Measurements from ENCODE around the gene NDUFA3. TPM values are rescaled to one million over a fixed set of nuclear protein-coding genes. Genes with fewer than 3 reads are reported as not detected.
A peak's percentile ranks its signal among the peaks of the same experiment; 100 is the strongest.

The NDUFA3 gene
- total and polyA plus RNA-seq, 7 donors, result 18.8 to 207 (median 32.4) TPM

- intact Hi-C loops (cut with DNase I), result no loop called here
- H3K36me3 ChIP-seq, result peaks cover 45 to 82% (median 51%) of the 10 kb centered on the region in 4 donors
Observed at GRCh38 chr19:54129617-54129996, 27.0 kb downstream of the NDUFA3 start.

DNA sequence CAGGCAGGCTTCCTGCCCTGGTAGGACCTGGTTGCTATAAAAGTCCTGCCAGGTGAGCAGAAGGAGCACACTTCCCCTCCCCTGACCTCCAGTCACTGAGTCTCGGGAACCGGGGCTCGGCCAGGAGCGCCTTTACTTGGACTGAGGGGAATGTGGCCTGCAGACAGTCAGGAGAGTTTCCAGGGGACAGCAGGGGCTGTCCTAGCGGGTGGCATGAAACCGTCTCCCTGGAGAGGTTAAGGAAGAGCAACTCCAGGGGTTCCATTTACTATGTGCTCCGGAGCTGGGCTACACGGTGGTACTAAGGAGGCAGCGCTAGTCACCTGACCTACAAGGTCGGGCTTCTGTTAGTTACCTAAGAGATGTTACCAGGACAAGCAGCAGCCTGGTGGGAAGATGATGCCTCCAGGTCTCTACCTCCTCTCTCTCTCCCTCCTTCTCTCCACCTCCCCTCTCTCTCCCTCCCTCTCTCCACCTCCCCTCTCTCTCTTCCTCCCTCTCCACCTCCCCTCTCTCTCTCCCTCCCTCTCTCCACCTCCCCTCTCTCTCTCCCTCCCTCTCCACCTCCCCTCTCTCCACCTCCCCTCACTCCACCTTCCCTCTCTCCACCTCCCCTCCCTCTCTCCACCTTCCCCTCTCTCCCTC, 30.8 kb downstream of the NDUFA3 start:
- no peaks in the 10 kb centered on the region for H3K27me3 ChIP-seq
- TF ChIP-seq POLR2A (IDR thresholded peaks at IDR 0.05) (no peak), EP300 (IDR thresholded peaks at IDR 0.05) (no peak), CTCF (IDR thresholded peaks at IDR 0.05) (no peak), POLR2AphosphoS5 (IDR thresholded peaks at IDR 0.05) (no peak)
- 77 to 84% methylated on average over 10 of the region's 10 CpGs for WGBS, 2 donors
- DNase-seq, result no peak
- H3K9me3 ChIP-seq, result no peaks in the 10 kb centered on the region
- H3K4me1 ChIP-seq, result peaks cover 0 to 18% (median 13%) of the 10 kb centered on the region in 4 donors
- no peak overlapping the region for H3K27ac ChIP-seq
- no peak overlapping the region for H3K4me3 ChIP-seq
- intact Hi-C loops (cut with DNase I), result no loop called here
- peaks cover 13 to 44% (median 14%) of the 10 kb centered on the region in 4 donors for H3K36me3 ChIP-seq

More at GRCh38 chr19:54129617-54129996, 27.0 kb downstream of the NDUFA3 start:
- no peaks in the 10 kb centered on the region for H3K4me1 ChIP-seq
- TF ChIP-seq CTCF (IDR thresholded peaks at IDR 0.05), result no peak
- no peak for TF ChIP-seq POLR2AphosphoS5 (IDR thresholded peaks at IDR 0.05)
- no peak for TF ChIP-seq POLR2A (IDR thresholded peaks at IDR 0.05)
- no peak for TF ChIP-seq EP300 (IDR thresholded peaks at IDR 0.05)
- DNase-seq, result no peak
- H3K27ac ChIP-seq, result no peak overlapping the region
- no peaks in the 10 kb centered on the region for H3K27me3 ChIP-seq
- H3K9me3 ChIP-seq, result no peaks in the 10 kb centered on the region
- H3K4me3 ChIP-seq, result no peak overlapping the region
- WGBS, 2 donors, result 97% methylated on average over 20 of the region's 20 CpGs

DNA sequence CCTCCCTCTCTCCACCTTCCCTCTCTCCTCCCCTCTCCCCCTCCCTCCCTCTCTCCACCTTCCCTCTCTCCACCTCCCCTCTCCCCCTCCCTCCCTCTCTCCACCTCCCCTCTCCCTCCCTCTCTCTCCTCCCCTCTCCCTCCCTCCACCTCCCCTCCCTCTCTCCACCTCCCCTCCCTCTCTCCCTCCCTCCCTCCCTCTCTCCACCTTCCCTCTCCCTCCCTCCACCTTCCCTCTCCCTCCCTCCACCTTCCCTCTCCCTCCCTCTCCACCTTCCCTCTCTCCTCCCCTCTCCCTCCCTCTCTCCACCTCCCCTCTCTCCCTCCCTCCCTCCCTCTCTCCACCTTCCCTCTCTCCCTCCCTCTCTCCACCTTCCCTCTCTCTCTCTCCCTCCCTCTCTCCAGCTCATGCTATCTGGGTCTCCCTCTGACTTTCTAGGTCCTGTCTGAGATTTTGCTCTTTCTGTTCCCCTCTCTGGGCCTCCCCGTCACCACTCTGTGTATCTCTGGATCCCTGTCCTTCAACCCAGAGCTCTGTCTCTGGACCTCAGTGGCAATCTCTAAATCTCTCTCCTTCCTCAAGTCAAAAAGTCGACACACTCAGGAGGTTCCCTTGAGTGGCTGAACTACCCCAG, 31.4 kb downstream of the NDUFA3 start:
- Histone ChIP-seq H3K4me3 (no peak overlapping the region), H3K4me1 (peaks cover 0 to 24% (median 19%) of the 10 kb centered on the region in 4 donors), H3K27me3 (no peaks in the 10 kb centered on the region), H3K36me3 (peaks cover 6 to 37% (median 8%) of the 10 kb centered on the region in 4 donors), H3K9me3 (no peaks in the 10 kb centered on the region), H3K27ac (no peak overlapping the region)
- TF ChIP-seq CTCF (IDR thresholded peaks at IDR 0.05), result no peak
- no peak for TF ChIP-seq EP300 (IDR thresholded peaks at IDR 0.05)
- no peak for TF ChIP-seq POLR2A (IDR thresholded peaks at IDR 0.05)
- TF ChIP-seq POLR2AphosphoS5 (IDR thresholded peaks at IDR 0.05), result no peak
- DNase-seq, result no peak
- 74 to 76% methylated on average over 2 of the region's 2 CpGs for WGBS, 2 donors
- intact Hi-C loops (cut with DNase I), result no loop called here

GRCh38 chr19:54136086-54136863, 33.6 kb downstream of the NDUFA3 start:
- Histone ChIP-seq H3K9me3 (no peaks in the 10 kb centered on the region), H3K4me3 (peak overlapping the region; percentile 7 to 53 (median 43)), H3K36me3 (peaks cover 0 to 19% (median 0%) of the 10 kb centered on the region in 4 donors), H3K27me3 (no peaks in the 10 kb centered on the region), H3K4me1 (peaks cover 0 to 45% (median 41%) of the 10 kb centered on the region in 4 donors), H3K27ac (peak overlapping the region; percentile 57 to 76 (median 70))
- TF ChIP-seq POLR2AphosphoS5 (IDR thresholded peaks at IDR 0.05), result no peak
- TF ChIP-seq POLR2A (IDR thresholded peaks at IDR 0.05), result no peak
- TF ChIP-seq CTCF (IDR thresholded peaks at IDR 0.05), result no peak
- no peak for TF ChIP-seq EP300 (IDR thresholded peaks at IDR 0.05)
- intact Hi-C loops (cut with DNase I), result loop anchor here (2.0 kb wide), 1 partner anchor 21 kb away; the partner anchor contains the start of genes PRPF31 and TFPT
- no peak for DNase-seq
- 2 to 6% methylated on average over 30 of the region's 30 CpGs for WGBS, 2 donors
